HepG2 (cell line): ENCODE data around the gene ARHGAP29. TPM values are rescaled to one million over a fixed set of nuclear protein-coding genes. Genes with fewer than 3 reads are reported as not detected.

ENCODE experiments used
- ATAC-seq: fragments of 200-7000 bp; cut with Tn5 transposase; 3 replicates; pipeline ENCODE4 v1.9.1; 2020; ENCODE audit warnings: mild to moderate bottlenecking, moderate library complexity
- BruUV-seq: library from RNA; stranded (reverse); fragments of 400-500 nt; replicated peaks from 2 replicates; lab custom pipeline; 2021; lab: Mats Ljungman, UMichigan
- CTCF ChIA-PET: fragments of 300-600 bp; formaldehyde crosslinking; extraction: SDS; loops from one replicate; lab custom pipeline; 2021; ENCODE audit warnings: low total read pairs, inconsistent platforms, low intra/inter-chr PET ratio; lab: Yijun Ruan, JAX
- POLR2A ChIA-PET: fragments of 350-600 bp; sonication (Branson Sonifier 250); formaldehyde crosslinking; loops from one replicate; lab custom pipeline; 2020; ENCODE audit warnings: antibody characterized with exemption, inconsistent platforms; lab: Yijun Ruan, JAX
- DNase-seq: peaks from one replicate; pipeline ENCODE4 v3.0.0-alpha.2; 2015; ENCODE audit warnings: low spot score
- FAIRE-seq: peaks from 3 replicates; lab custom pipeline; 2011; peaks lifted over from hg19 to GRCh38; lab: Jason Lieb, UNC
- H2AFZ ChIP-seq: one replicate; pipeline ENCODE4 v1.6.1; 2011; ENCODE audit warnings: low read length, inconsistent platforms
- H3K27ac ChIP-seq: fragments of 300-600 bp; 3 replicates; pipeline ENCODE4 v1.8.0; 2011; ENCODE audit warnings: mixed run types, mild to moderate bottlenecking, mixed read lengths, low read length, inconsistent platforms; ENCODE audit not compliant: insufficient read depth; ENCODE audit errors: extremely low read length
- H3K27me3 ChIP-seq, 2 experiments: fragments of 200-600 bp in 1 of 2; 2 replicates in 1 of 2; 3 replicates in 1 of 2; pipeline versions ENCODE4 v1.6.0 to v1.8.0; 2011; ENCODE audit warnings: low read length in 2 of 2, mild to moderate bottlenecking in 2 of 2, moderate library complexity in 2 of 2, inconsistent platforms in 1 of 2; ENCODE audit not compliant: insufficient read depth in 2 of 2, control insufficient read depth in 1 of 2
- H3K36me3 ChIP-seq, 2 experiments: fragments of 200-600 bp in 1 of 2; replicated peaks in 1 of 2; 2 replicates in 1 of 2; 3 replicates in 1 of 2; pipeline versions ENCODE4 v1.5.1 to v1.8.0; 2011; ENCODE audit warnings: low read length in 2 of 2, inconsistent platforms in 1 of 2; ENCODE audit not compliant: insufficient read depth in 2 of 2, control insufficient read depth in 1 of 2
- H3K4me1 ChIP-seq: 2 replicates; pipeline ENCODE4 v1.5.1; 2012; ENCODE audit warnings: low read length, inconsistent platforms; ENCODE audit not compliant: insufficient read depth
- H3K4me2 ChIP-seq: 2 replicates; pipeline ENCODE4 v1.6.0; 2011; ENCODE audit warnings: low read depth, low read length, inconsistent platforms
- H3K4me3 ChIP-seq, 3 experiments: fragments of 200-600 bp in 1 of 3; sonication (generic), shearing (Covaris generic) in 1 of 3; replicated peaks in 1 of 3; 2 replicates each; pipeline ENCODE4 v1.5.1; 2011 to 2016; ENCODE audit warnings: low read length in 3 of 3, inconsistent platforms in 2 of 3, low read depth in 2 of 3, mild to moderate bottlenecking in 2 of 3, control low read depth in 1 of 3, mixed read lengths in 1 of 3; ENCODE audit not compliant: insufficient read depth in 1 of 3
- H3K79me2 ChIP-seq: one replicate; pipeline ENCODE4 v1.6.1; 2011; ENCODE audit warnings: low read length, inconsistent platforms; ENCODE audit not compliant: insufficient read depth
- H3K9ac ChIP-seq: 2 replicates; pipeline ENCODE4 v1.6.0; 2011; ENCODE audit warnings: mild to moderate bottlenecking, low read depth, low read length, inconsistent platforms; ENCODE audit not compliant: insufficient read depth
- H3K9me3 ChIP-seq: 2 replicates; pipeline ENCODE4 v1.5.1; 2012; ENCODE audit warnings: mild to moderate bottlenecking, low read length
- H4K20me1 ChIP-seq: 2 replicates; pipeline ENCODE4 v1.6.0; 2011; ENCODE audit warnings: inconsistent platforms, mild to moderate bottlenecking, low read length, moderate library complexity; ENCODE audit not compliant: insufficient read depth
- ZNF382 ChIP-seq: sonication (generic); formaldehyde crosslinking; IDR thresholded peaks from 2 replicates; pipeline ENCODE4 v1.5.0; 2020; ENCODE audit warnings: missing genetic modification reagents, mild to moderate bottlenecking, borderline replicate concordance
- ZNF547 ChIP-seq: sonication (generic); formaldehyde crosslinking; IDR thresholded peaks from 2 replicates; pipeline ENCODE4 v1.5.1; 2020; ENCODE audit warnings: mild to moderate bottlenecking, missing genetic modification reagents
- WGBS: methylation state at CpG from one replicate; pipeline ENCODE4 v1.1.6; 2017; ENCODE audit warnings: low lambda C conversion rate; 5-methylcytosine and 5-hydroxymethylcytosine counted together
- in situ Hi-C: cut with HindIII; loops from 2 replicates; pipeline ENCODE4 v1.10.0; 2017; ENCODE audit warnings: low pct_unique_long_range_greater_than_20kb; ENCODE audit not compliant: extremely low pct_ligation_motif_present
- intact Hi-C: fragments of 100-400 bp; cut with micrococcal nuclease; formaldehyde crosslinking; loops from one replicate; pipeline ENCODE4 v1.10.0; 2022; ENCODE audit not compliant: unreplicated experiment
- polyA plus RNA-seq, 8 experiments: library from polyadenylated mRNA; depleted of rRNA in 3 of 8; stranded (reverse) in 7 of 8; unstranded in 1 of 8; fragments of >200 nt; fragmentation: Illumina TruSeq in 4 of 8; extraction: Trizol in 4 of 8; gene quantifications; 2 replicates each; pipeline versions ENCODE4 v1.2.1 to v1.2.3, GENCODE V29; 2011 to 2016; ENCODE audit warnings: low read depth in 4 of 8, missing spikeins in 1 of 8, mixed read lengths in 1 of 8; ENCODE audit not compliant: insufficient read depth in 1 of 8
- total RNA-seq, 5 experiments: library from RNA; depleted of rRNA; stranded (reverse); fragments of >200 nt; fragmentation: Illumina TruSeq; extraction: Trizol; gene quantifications; 2 replicates each; pipeline ENCODE4 v1.2.3, GENCODE V29; 2016; ENCODE audit warnings: low read depth in 1 of 5
- TF ChIP-seq, protein P1 (sequence below): sonication (generic); formaldehyde crosslinking; IDR thresholded peaks from 2 replicates; pipeline ENCODE4 v1.5.0; 2020; ENCODE audit warnings: mild to moderate bottlenecking, missing genetic modification reagents, borderline replicate concordance

Gene ARHGAP29
- total and polyA plus RNA-seq, 2 of the 13 experiments (the other 11 are each of a cell fraction or from before 2014, with no cell fraction given), result 12.8 to 18.3 TPM

DNA sequence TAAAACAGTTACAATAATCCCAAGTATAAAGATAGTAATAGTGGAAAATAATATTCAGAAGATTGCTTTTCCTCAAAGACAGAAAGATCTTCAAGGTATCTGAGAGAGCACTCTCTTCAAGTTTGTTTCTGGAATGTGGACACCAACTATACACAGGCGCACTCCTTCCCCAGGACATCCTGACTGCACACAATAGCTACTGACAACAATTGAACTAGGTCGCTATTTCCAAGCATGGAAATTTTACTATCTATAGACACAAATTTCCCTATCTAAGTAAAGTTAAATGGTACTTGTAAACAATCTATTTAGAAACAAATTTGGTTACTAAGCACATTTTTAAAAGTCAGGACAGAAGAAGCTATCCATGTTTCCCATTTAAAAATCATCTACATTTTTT lies 19.1 kb downstream of the ARHGAP29 start:
- no peak overlapping the region for H3K27ac ChIP-seq
- BruUV-seq, result no TSS peak
- no peak for FAIRE-seq

More for the DNA sequence above, 19.1 kb downstream of the ARHGAP29 start:
- ChIA-PET POLR2A (no interaction called here), CTCF (no interaction called here)
- no peaks in the 10 kb centered on the region for H4K20me1 ChIP-seq
- intact Hi-C loops, result no loop called here
- no peaks in the 10 kb centered on the region for H3K27me3 ChIP-seq
- ATAC-seq, result no peak
- TF ChIP-seq ZNF382 (CRISPR knock-in tag) (no peak), ZNF547 (CRISPR knock-in tag) (no peak)
- TF ChIP-seq, protein P1, sequence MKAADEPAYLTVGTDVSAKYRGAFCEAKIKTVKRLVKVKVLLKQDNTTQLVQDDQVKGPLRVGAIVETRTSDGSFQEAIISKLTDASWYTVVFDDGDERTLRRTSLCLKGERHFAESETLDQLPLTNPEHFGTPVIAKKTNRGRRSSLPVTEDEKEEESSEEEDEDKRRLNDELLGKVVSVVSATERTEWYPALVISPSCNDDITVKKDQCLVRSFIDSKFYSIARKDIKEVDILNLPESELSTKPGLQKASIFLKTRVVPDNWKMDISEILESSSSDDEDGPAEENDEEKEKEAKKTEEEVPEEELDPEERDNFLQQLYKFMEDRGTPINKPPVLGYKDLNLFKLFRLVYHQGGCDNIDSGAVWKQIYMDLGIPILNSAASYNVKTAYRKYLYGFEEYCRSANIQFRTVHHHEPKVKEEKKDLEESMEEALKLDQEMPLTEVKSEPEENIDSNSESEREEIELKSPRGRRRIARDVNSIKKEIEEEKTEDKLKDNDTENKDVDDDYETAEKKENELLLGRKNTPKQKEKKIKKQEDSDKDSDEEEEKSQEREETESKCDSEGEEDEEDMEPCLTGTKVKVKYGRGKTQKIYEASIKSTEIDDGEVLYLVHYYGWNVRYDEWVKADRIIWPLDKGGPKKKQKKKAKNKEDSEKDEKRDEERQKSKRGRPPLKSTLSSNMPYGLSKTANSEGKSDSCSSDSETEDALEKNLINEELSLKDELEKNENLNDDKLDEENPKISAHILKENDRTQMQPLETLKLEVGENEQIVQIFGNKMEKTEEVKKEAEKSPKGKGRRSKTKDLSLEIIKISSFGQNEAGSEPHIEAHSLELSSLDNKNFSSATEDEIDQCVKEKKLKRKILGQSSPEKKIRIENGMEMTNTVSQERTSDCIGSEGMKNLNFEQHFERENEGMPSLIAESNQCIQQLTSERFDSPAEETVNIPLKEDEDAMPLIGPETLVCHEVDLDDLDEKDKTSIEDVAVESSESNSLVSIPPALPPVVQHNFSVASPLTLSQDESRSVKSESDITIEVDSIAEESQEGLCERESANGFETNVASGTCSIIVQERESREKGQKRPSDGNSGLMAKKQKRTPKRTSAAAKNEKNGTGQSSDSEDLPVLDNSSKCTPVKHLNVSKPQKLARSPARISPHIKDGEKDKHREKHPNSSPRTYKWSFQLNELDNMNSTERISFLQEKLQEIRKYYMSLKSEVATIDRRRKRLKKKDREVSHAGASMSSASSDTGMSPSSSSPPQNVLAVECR (CRISPR knock-in tag), result no peak
- H3K4me2 ChIP-seq, result no peak overlapping the region
- no peak overlapping the region for H3K9ac ChIP-seq
- H2AFZ ChIP-seq, result no peak overlapping the region
- H3K36me3 ChIP-seq, result peaks cover 2 to 10% of the 10 kb centered on the region in 2 experiments; a peak in 3 of 5 replicates
- H3K4me3 ChIP-seq, result no peak overlapping the region
- 98% methylated on average over 2 of the region's 2 CpGs for WGBS
- in situ Hi-C loops, result no loop called here
- peaks cover 1% of the 10 kb centered on the region for H3K79me2 ChIP-seq
- no peaks in the 10 kb centered on the region for H3K9me3 ChIP-seq
- peaks cover 10% of the 10 kb centered on the region; the same call in 1 of the 2 replicates for H3K4me1 ChIP-seq
- DNase-seq, result no peak
